CD4-positive, alpha-beta memory T cell (primary cell): ENCODE measurements around the gene MRPL21. TPM values are rescaled to one million over a fixed set of nuclear protein-coding genes. Genes with fewer than 3 reads are reported as not detected.
A peak's percentile ranks its signal among the peaks of the same experiment; 100 is the strongest.

Experiments
- CTCF ChIA-PET: fragments of 350-600 bp; sonication (Branson Sonifier 250); formaldehyde crosslinking; loops from one replicate; lab custom pipeline; 2021; ENCODE audit warnings: inconsistent platforms; ENCODE audit not compliant: partially characterized antibody; lab: Charles Lee
- POLR2A ChIA-PET: fragments of 350-600 bp; sonication (Branson Sonifier 250); formaldehyde crosslinking; loops from one replicate; lab custom pipeline; 2021; ENCODE audit not compliant: partially characterized antibody; lab: Charles Lee
- DNase-seq, 5 donors: peaks; one replicate each; pipeline versions ENCODE4 v3.0.0 to v3.0.0-alpha.2; 2020 to 2022; ENCODE audit warnings: mixed read lengths in 1 of 5
- H3K27ac ChIP-seq: one replicate; pipeline ENCODE4 v1.7.0; 2013; ENCODE audit warnings: low read depth, low read length
- H3K27me3 ChIP-seq: 2 replicates; pipeline ENCODE4 v1.7.0; 2013; ENCODE audit warnings: mild to moderate bottlenecking, low read length, moderate library complexity; ENCODE audit not compliant: insufficient read depth
- H3K36me3 ChIP-seq: 2 replicates; pipeline ENCODE4 v1.7.0; 2013; ENCODE audit warnings: mild to moderate bottlenecking, low read length, moderate library complexity; ENCODE audit not compliant: insufficient read depth
- H3K4me1 ChIP-seq: 2 replicates; pipeline ENCODE4 v1.7.0; 2013; ENCODE audit warnings: mild to moderate bottlenecking, low read length, moderate library complexity; ENCODE audit not compliant: insufficient read depth
- H3K4me3 ChIP-seq, 2 donors: one replicate each; pipeline ENCODE4 v1.7.0; 2013; ENCODE audit warnings: low read length in 2 of 2, mild to moderate bottlenecking in 1 of 2
- H3K9me3 ChIP-seq, 2 donors: one replicate each; pipeline ENCODE4 v1.7.0; 2013; ENCODE audit warnings: low read length in 2 of 2, control low read depth in 1 of 2; ENCODE audit not compliant: control insufficient read depth in 1 of 2
- H3K27ac Mint-ChIP-seq, 7 donors: one replicate each; pipeline ENCODE4 v1.8.0; 2020 to 2021; ENCODE audit warnings: mixed read lengths in 7 of 7, mild to moderate bottlenecking in 6 of 7, inconsistent platforms in 3 of 7, moderate library complexity in 3 of 7
- H3K27me3 Mint-ChIP-seq, 2 donors: one replicate each; pipeline ENCODE4 v1.8.0; 2020 to 2021; ENCODE audit warnings: mixed read lengths in 2 of 2
- H3K36me3 Mint-ChIP-seq, 2 donors: one replicate each; pipeline ENCODE4 v1.8.0; 2020 to 2021; ENCODE audit warnings: mixed read lengths in 2 of 2, inconsistent platforms in 1 of 2, mild to moderate bottlenecking in 1 of 2
- H3K4me1 Mint-ChIP-seq, 4 donors: one replicate each; pipeline ENCODE4 v1.8.0; 2020 to 2021; ENCODE audit warnings: mixed read lengths in 4 of 4, mild to moderate bottlenecking in 1 of 4
- H3K4me3 Mint-ChIP-seq, 8 donors: one replicate each; pipeline ENCODE4 v1.8.0; 2020 to 2021; ENCODE audit warnings: mixed read lengths in 8 of 8, mild to moderate bottlenecking in 7 of 8, moderate library complexity in 6 of 8, inconsistent platforms in 3 of 8
- H3K9me3 Mint-ChIP-seq, 8 donors: one replicate each; pipeline ENCODE4 v1.8.0; 2020 to 2021; ENCODE audit warnings: mixed read lengths in 8 of 8, mild to moderate bottlenecking in 5 of 8, inconsistent platforms in 3 of 8, moderate library complexity in 1 of 8
- intact Hi-C: fragments of 100-400 bp; cut with micrococcal nuclease; formaldehyde crosslinking; loops from one replicate; pipeline ENCODE4 v1.15.1; 2023
- polyA plus RNA-seq, 2 donors: library from polyadenylated mRNA; unstranded; fragments of 300-500 nt; fragmentation: Illumina TruSeq; gene quantifications; one replicate each; pipeline ENCODE4 v1.2.3, GENCODE V29; 2021
- total RNA-seq, 2 experiments: library from RNA; stranded (reverse); gene quantifications; one replicate each; pipeline ENCODE4 v1.2.3, GENCODE V29; 2021

MRPL21 gene
- total and polyA plus RNA-seq, 4 experiments from 2014 or later: 36.2 to 151 (median 71.0) TPM

DNA sequence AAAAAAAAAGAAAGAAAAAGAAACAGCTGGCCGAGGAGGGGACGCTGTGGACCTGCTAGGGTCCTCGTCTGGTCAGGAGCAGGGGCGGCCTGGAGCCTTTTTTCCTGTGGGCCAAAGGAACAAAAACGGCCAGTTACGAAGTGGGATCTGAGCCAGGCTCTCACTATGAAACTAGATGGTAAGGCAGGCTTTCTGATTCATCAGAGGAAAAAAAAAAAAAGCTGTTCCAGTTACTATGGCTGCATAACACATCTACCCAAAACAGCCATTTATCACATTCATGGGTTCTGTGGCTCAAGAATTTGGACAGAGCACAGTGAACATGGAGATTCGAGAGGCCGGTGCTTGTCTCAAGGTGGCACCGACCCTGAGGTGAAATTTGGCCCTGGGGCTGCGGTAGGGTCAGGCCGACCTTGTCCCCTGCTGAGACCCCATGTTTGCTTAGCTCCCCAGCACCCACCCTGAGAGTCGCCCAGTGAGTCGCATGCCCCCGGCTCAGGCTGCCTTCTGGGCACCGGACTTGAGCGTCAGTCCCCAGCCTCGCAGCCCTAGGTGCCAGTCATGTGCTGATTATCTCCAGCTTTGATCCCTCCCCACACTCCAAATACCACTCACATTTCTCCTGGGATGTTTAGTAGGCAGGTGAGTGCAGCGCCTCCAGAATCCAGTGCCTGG, 42.9 kb upstream of the MRPL21 start:
- Mint-ChIP-seq H3K27ac (peak overlapping the region in 1 of 7 donors; percentile 42), H3K9me3 (no peaks in the 10 kb centered on the region), H3K4me3 (no peak overlapping the region)

GRCh38 chr11:68942751-68943271, 39.2 kb upstream of the MRPL21 start:
- Histone ChIP-seq H3K36me3 (peaks cover 10% of the 10 kb centered on the region), H3K27ac (no peak overlapping the region), H3K27me3 (no peaks in the 10 kb centered on the region), H3K9me3 (no peaks in the 10 kb centered on the region), H3K4me3 (no peak overlapping the region), H3K4me1 (no peaks in the 10 kb centered on the region)
- Mint-ChIP-seq H3K9me3 (no peaks in the 10 kb centered on the region), H3K4me1 (no peaks in the 10 kb centered on the region), H3K36me3 (peaks cover 0 to 18% of the 10 kb centered on the region in 2 donors), H3K27ac (no peak overlapping the region), H3K27me3 (no peaks in the 10 kb centered on the region), H3K4me3 (no peak overlapping the region)
- CTCF ChIA-PET: no interaction called here
- intact Hi-C loops: no loop called here
- no peak for DNase-seq
- POLR2A ChIA-PET: no interaction called here

More for the DNA sequence above, 42.9 kb upstream of the MRPL21 start:
- intact Hi-C loops: no loop called here
- H3K27me3 Mint-ChIP-seq: no peaks in the 10 kb centered on the region
- no peaks in the 10 kb centered on the region for H3K4me1 ChIP-seq
- POLR2A ChIA-PET: no interaction called here
- H3K36me3 Mint-ChIP-seq: no peaks in the 10 kb centered on the region
- H3K4me3 ChIP-seq: no peak overlapping the region
- no peaks in the 10 kb centered on the region for H3K27me3 ChIP-seq
- H3K4me1 Mint-ChIP-seq: peaks cover 0 to 2% (median 0%) of the 10 kb centered on the region in 4 donors
- no peak overlapping the region for H3K27ac ChIP-seq
- no peaks in the 10 kb centered on the region for H3K36me3 ChIP-seq
- DNase-seq: no peak
- no peaks in the 10 kb centered on the region for H3K9me3 ChIP-seq
- CTCF ChIA-PET: no interaction called here

GRCh38 chr11:68942095-68942620, 38.5 kb upstream of the MRPL21 start:
- no peaks in the 10 kb centered on the region for H3K27me3 Mint-ChIP-seq
- H3K4me3 Mint-ChIP-seq: no peak overlapping the region
- no peaks in the 10 kb centered on the region for H3K27me3 ChIP-seq
- H3K4me1 ChIP-seq: no peaks in the 10 kb centered on the region
- no peak overlapping the region for H3K4me3 ChIP-seq
- ChIA-PET CTCF (no interaction called here), POLR2A (no interaction called here)
- H3K9me3 ChIP-seq: no peaks in the 10 kb centered on the region
- H3K36me3 ChIP-seq: peaks cover 14% of the 10 kb centered on the region
- H3K9me3 Mint-ChIP-seq: no peaks in the 10 kb centered on the region
- intact Hi-C loops: no loop called here
- peaks cover 0 to 21% of the 10 kb centered on the region in 2 donors for H3K36me3 Mint-ChIP-seq
- H3K27ac Mint-ChIP-seq: no peak overlapping the region
- H3K4me1 Mint-ChIP-seq: no peaks in the 10 kb centered on the region
- DNase-seq: no peak
- H3K27ac ChIP-seq: no peak overlapping the region

DNA sequence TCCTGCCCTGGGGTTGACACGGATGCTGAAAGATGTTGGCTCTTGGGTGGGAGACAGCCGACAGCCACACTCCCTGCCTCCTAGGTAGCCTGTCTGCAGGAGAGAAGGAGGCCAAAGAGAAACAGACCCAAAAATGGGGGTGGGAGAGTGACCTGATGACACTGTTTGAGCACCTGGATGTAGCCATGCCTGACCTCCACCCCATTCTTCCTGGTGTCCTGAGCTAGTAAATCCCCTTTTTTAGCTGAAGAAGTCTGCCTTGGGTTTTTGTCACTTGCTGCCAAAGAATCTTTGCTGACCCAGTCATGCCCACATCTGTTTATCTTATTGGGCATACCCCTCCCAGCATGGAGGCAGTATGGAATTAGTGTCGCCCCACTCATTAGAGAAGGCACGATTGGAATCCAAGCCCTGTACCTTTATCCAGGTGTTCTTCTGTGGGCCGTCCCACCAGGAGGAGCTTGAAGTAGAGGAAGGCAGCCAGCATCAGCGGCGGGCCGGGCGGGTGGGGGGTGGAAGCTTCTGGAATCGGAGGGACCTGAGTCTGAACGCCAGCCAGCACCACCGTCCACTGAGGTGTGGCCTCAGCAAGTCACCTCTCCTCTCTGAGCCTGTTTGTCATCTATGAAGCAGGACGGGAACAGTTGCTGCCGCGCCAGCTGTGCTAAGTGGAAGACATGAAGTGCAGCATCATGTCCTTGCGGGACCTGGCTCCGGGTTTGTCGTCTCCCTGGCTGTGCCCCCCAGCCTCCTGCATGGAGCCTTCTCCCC, 37.9 kb upstream of the MRPL21 start:
- Histone ChIP-seq H3K9me3 (no peaks in the 10 kb centered on the region), H3K27ac (no peak overlapping the region), H3K4me3 (no peak overlapping the region), H3K4me1 (no peaks in the 10 kb centered on the region), H3K27me3 (no peaks in the 10 kb centered on the region), H3K36me3 (peaks cover 20% of the 10 kb centered on the region)
- Mint-ChIP-seq H3K4me1 (no peaks in the 10 kb centered on the region), H3K27me3 (no peaks in the 10 kb centered on the region), H3K4me3 (no peak overlapping the region), H3K9me3 (no peaks in the 10 kb centered on the region), H3K36me3 (peaks cover 0 to 24% of the 10 kb centered on the region in 2 donors), H3K27ac (no peak overlapping the region)
- intact Hi-C loops: no loop called here
- CTCF ChIA-PET: no interaction called here
- no peak for DNase-seq
- POLR2A ChIA-PET: no interaction called here

DNA sequence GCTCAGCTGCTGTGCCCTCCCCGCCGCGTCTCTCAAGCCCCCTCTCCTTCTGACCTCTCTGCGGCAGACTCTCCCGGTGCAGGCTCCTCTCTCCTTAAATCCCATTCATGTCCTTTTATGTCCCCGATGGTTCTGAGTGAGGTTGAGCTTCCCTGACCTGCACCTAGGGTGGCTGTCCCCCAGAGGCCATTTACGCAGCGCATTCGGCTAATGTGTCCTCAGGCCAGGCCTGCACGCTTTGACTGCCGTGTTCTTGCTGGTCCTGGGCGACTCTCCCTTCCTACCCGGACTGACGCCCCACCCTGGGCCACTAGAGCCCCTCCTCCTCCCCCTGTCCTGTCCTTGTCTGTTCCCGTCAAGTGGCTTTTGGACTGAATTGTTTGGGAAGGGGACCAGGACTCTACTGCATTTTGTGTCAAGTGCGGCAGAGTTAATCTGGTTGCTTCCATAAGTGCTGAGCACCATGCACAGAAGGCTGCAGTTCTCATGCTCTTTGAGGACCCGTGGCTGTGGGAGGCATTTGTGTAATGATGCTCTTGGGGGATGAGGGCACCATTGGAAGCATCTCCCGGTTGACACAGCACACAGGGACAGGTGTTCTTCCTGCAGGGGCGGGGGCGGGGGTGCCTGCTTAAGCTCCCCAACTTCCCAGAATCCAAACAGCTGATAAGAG, 37.2 kb upstream of the MRPL21 start:
- Histone ChIP-seq H3K27ac (no peak overlapping the region), H3K27me3 (no peaks in the 10 kb centered on the region), H3K4me1 (no peaks in the 10 kb centered on the region), H3K36me3 (peaks cover 23% of the 10 kb centered on the region), H3K4me3 (no peak overlapping the region), H3K9me3 (no peaks in the 10 kb centered on the region)
- no peak for DNase-seq
- CTCF ChIA-PET: no interaction called here
- H3K27ac Mint-ChIP-seq: no peak overlapping the region
- intact Hi-C loops: no loop called here
- H3K27me3 Mint-ChIP-seq: no peaks in the 10 kb centered on the region
- no peak overlapping the region for H3K4me3 Mint-ChIP-seq
- no peaks in the 10 kb centered on the region for H3K4me1 Mint-ChIP-seq
- peaks cover 0 to 29% of the 10 kb centered on the region in 2 donors for H3K36me3 Mint-ChIP-seq
- POLR2A ChIA-PET: no interaction called here
- H3K9me3 Mint-ChIP-seq: no peaks in the 10 kb centered on the region

DNA sequence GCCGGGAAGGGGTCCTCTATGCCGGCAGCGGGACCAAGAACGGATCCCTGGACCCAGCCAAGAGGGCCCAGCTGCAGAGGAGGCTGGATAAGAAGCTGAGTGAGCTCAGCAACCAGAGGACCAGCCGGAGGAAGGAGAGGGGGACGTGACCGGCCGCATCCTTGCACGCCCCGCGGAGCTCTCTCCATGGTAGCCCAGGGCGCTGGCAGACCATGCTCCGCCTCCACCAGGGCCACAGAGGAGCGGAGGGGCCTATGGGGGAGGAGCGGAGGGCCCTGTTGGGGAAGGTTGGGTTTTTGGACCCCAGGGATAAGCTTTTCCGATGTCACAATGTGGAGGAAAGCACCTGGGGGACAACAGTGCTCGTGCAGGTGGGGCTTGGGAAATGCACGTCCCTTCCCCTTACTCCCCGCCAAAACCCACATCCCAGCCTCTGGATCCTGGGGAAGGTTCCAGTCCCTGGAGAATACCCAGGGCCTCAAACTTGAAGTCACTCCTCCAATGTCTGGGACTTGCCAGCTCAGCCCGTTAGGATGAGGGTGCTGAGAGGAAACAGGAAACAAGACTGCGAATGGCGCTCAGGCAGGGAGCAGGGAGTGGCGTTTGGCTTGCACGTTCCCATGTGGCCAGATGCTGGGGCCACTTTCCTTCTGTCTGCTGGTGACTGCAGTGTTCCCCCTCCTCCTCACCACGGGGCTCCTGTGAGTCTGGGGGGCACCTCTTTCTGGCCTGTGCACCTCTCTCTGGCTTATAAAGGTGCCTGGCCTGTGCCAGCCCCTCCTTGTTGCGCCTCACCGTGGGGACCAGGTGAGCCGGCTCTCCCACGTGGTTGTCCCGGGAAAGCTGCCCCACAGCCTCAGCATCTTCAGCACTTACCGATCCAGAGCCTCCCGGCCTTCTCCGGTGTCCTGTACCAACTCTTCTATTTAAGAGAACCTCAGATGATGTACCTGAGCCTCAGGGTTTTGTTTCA, 36.2 kb upstream of the MRPL21 start:
- no peak overlapping the region for H3K27ac Mint-ChIP-seq
- ChIA-PET POLR2A (no interaction called here), CTCF (no interaction called here)
- H3K27me3 Mint-ChIP-seq: no peaks in the 10 kb centered on the region
- H3K36me3 Mint-ChIP-seq: peaks cover 0 to 34% of the 10 kb centered on the region in 2 donors
- no peaks in the 10 kb centered on the region for H3K9me3 Mint-ChIP-seq
- Histone ChIP-seq H3K4me1 (no peaks in the 10 kb centered on the region), H3K9me3 (no peaks in the 10 kb centered on the region), H3K27me3 (no peaks in the 10 kb centered on the region), H3K4me3 (no peak overlapping the region), H3K27ac (no peak overlapping the region), H3K36me3 (peaks cover 23% of the 10 kb centered on the region)
- intact Hi-C loops: no loop called here
- DNase-seq: no peak
- H3K4me3 Mint-ChIP-seq: no peak overlapping the region
- no peaks in the 10 kb centered on the region for H3K4me1 Mint-ChIP-seq
